SK-MEL-5 (cell line): ENCODE data around the gene MICAL3. TPM values are rescaled to one million over a fixed set of nuclear protein-coding genes. Genes with fewer than 3 reads are reported as not detected.
A peak's percentile ranks its signal among the peaks of the same experiment; 100 is the strongest.
"Not testable (repeated sequence)": the region's sequence is repeated elsewhere in the genome, so short reads cannot be mapped to it uniquely, and the experiment has no call there.

Source experiments
- DNase-seq: peaks from one replicate; pipeline ENCODE4 v3.0.0-alpha.2; 2016; ENCODE audit warnings: low read depth, low spot score
- in situ Hi-C: cut with HindIII; loops from 2 replicates; pipeline ENCODE4 v1.10.0; 2016; ENCODE audit warnings: low sequenced_read_pairs, high pct_unique_total_duplicates, low pct_unique_long_range_greater_than_20kb
- total RNA-seq: library from RNA; depleted of rRNA; stranded (reverse); fragments of >200 nt; shearing (Covaris generic); gene quantifications from 2 replicates; pipeline ENCODE4 v1.2.3, GENCODE V29; 2014

MICAL3 gene
- total RNA-seq, 1 experiment from 2014 or later: 36.6 TPM

DNA sequence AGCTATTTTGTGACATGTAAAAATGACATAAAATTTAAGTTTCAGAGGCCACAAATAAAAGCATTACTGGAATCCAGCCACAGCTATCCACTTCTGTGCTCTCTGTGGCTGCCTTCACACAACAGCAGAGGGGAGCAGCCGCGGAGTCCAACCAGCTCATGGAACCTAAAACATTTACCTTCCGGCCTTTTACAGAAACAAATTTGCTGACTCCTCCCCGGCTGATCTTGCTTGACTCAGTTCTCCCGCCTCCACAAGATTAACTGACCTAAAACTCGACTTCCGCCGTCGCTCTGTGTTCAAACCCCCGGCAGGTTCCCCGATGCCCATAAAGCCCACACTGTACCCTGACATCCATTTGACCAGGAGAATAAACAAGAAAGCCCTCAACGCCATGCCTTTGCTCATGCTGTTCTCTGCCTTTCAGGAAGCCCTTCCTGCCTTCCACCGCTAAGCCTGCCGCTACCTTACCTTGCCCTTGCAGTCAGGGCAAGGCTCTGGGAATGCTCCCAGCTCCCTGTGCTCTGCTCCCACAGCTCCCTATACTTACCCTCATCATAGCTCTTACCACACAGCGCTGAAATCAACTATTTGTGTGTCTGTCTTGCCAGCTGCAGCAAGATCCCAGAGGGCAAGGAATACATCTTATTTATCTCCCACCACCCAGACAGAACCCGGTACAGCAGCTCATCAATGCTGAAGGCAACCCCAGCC lies 35.4 kb downstream of the MICAL3 start:
- in situ Hi-C loops: no loop called here
- DNase-seq: no peak

DNA sequence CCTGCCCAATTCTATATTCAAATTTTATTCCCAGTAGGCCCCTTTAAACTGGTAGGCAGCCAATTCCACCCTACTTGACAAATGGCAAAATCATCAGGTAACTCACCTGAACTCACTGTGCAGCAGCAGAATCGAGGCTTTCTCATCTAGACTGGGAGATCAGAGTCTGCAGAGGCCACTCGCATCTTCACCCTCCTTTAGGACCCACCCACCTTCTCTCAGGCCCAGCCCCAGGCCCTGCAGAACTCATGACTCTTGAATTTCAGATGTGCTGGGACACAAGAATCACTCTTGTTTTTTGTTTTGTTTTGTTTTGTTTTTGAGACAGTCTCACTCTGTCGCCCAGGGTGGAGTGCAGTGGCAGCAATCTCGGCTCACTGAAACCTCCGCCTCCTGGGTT lies 38.8 kb downstream of the MICAL3 start:
- no peak for DNase-seq
- in situ Hi-C loops: no loop called here

GRCh38 chr22:17985071-17985470 lies 39.3 kb downstream of the MICAL3 start:
- in situ Hi-C loops, DNase-seq: not testable (repeated sequence)

DNA sequence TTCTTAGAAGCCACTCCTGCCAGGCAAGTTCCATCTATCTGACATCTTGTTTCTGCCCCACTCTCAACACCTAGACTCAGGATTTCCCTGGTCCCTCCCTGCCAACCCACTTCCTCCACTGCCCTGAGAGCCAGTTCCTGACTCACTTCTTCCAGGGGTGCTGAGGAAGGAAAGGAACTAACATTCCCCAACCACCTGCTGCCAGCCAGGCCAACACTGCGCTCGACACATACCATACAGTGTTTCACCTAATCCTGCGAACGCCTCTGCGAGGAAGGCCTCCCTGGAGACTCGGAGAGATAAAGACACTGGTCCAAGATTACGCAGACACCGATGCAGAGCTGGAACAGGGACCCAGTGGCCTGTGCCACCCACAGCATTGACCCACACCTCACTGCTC lies 40.2 kb downstream of the MICAL3 start:
- in situ Hi-C loops: no loop called here
- no peak for DNase-seq

GRCh38 chr22:17982572-17983141 lies 41.7 kb downstream of the MICAL3 start:
- in situ Hi-C loops: no loop called here
- no peak for DNase-seq

- in situ Hi-C loops: no loop called here
- DNase-seq: no peak
Measured at GRCh38 chr22:17981497-17981896, 42.9 kb downstream of the MICAL3 start.

GRCh38 chr22:17980638-17981051 lies 43.7 kb downstream of the MICAL3 start:
- DNase-seq: no peak
- in situ Hi-C loops: no loop called here

GRCh38 chr22:17980015-17980590 lies 44.3 kb downstream of the MICAL3 start:
- no peak for DNase-seq
- in situ Hi-C loops: no loop called here

DNA sequence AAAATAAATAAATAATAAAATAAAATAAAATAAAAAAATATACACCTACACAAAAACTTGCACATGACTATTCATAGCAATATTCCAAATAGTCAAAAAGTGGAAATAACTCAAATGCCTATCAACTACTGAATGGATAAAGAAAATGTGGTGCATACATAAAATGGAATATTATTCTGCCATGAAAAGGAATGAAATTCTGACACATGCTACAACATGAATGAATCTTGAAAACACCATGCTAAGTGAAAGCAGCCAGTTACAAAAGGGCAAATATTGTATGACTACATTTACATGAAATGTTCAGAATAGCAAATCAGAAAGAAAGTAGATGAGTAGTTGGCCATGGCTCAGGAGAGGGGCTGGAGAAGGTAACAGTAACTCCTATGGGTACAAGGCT lies 46.3 kb downstream of the MICAL3 start:
- in situ Hi-C loops: no loop called here
- DNase-seq: no peak

DNA sequence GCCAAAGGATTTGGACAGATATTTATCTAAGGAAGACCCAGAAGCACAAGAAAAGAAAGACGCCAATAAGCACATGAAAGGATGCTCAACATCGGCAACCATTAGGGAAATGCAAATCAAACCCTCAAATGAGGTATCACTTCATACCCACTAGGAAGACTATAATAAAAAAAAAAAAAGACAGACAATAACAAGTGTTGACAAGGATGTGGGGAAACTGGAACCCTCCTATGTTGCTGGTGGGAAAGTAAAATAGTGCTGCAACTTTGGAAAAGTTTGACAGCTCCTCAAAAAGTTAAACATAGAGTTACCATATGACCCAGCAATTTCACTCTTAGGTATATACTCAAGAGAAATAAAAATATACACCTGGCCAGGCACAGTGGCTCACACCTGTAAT lies 47.0 kb downstream of the MICAL3 start:
- in situ Hi-C loops: no loop called here

GRCh38 chr22:17976121-17976520 lies 48.2 kb downstream of the MICAL3 start:
- DNase-seq: no peak
- in situ Hi-C loops: no loop called here

More for the DNA sequence above, 47.0 kb downstream of the MICAL3 start:
- no peak for DNase-seq

DNA sequence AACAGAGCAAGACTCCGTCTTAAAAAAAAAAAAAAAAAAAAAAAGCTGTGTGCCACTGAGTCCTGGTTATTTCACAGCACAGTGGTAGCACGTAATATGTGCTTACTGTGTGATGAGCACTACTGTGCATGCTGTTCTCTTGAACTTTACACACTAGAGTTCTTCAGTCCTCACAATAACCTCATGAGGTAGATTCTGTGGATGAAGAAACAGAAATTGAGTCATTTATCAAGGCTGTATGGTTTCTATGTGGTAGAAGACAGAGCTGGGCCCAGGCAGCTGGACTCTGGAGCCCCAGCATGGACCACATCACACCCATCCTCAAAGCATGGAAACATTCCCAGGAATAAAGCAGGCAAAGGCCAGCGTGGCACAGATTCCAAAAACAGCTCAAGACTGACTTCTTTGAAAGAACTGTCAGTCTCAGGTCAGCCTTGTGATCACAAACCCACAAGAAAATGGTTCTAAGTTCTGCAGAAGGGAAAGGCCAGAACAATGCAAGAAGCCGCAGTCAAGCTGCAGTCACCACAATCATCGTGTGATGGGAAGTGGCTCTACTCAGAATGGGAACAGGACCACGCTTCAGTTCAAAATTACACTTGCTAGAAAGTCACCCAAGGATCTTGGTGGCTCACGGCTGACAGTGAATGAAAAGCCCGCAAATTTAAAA lies 49.5 kb downstream of the MICAL3 start:
- DNase-seq: peak; percentile 84
- in situ Hi-C loops: no loop called here

- in situ Hi-C loops: no loop called here
- DNase-seq: no peak
Measured at GRCh38 chr22:17974087-17974486, 50.3 kb downstream of the MICAL3 start.

- no peak for DNase-seq
- in situ Hi-C loops: no loop called here
Measured at GRCh38 chr22:17973217-17973616, 51.1 kb downstream of the MICAL3 start.

- in situ Hi-C loops: no loop called here
- DNase-seq: peak; percentile 72
Measured at GRCh38 chr22:17972385-17973191, 51.8 kb downstream of the MICAL3 start.

DNA sequence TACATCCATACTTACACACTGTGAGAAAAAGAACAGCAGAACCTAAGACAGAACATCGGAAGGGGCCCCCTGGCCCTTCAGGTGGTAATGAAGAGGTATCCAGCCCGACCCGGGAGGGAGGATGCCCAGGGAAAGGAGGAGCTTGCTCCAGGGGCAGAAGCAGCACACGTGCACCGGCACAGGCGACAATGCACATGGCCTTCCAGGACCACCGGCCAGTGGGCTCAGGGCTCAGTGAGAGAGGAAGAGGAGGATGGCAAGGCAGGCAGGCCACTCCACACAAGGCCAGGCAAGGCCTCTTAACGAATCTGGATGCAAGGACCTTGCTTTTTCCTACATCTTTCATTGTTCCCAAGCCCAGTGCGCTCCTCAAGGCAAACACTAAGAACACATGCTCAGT lies 52.6 kb downstream of the MICAL3 start:
- no peak for DNase-seq
- in situ Hi-C loops: no loop called here

DNA sequence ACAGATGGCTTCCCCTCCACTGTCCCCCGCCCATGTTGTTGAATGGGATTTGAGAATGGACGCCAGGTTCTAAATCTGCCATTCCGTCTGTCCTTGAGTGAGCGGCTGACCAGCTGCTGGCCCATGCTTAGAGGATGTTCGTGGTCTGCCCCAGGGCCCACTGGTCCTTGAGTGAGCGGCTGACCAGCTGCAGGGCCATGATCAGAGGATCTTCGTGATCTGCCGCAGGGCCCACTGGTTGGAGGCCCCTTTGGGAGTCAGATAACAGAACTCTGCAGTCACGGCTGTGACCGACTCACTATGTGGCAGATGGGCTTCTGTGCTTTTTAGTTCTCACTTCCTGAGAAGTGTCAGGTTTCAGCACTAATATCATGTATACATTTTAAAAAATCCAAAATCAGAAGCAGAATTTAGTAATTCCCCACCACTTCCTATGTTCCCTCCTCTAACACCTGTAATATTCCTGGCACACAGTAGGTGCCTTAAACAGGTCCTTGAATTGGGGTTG lies 54.1 kb downstream of the MICAL3 start:
- in situ Hi-C loops: no loop called here
- no peak for DNase-seq

- DNase-seq: no peak
- in situ Hi-C loops: no loop called here
Measured at GRCh38 chr22:17969701-17970113, 54.7 kb downstream of the MICAL3 start.
